ENCODE data around the gene RASGRF2.

RASGRF2 gene

DNA sequence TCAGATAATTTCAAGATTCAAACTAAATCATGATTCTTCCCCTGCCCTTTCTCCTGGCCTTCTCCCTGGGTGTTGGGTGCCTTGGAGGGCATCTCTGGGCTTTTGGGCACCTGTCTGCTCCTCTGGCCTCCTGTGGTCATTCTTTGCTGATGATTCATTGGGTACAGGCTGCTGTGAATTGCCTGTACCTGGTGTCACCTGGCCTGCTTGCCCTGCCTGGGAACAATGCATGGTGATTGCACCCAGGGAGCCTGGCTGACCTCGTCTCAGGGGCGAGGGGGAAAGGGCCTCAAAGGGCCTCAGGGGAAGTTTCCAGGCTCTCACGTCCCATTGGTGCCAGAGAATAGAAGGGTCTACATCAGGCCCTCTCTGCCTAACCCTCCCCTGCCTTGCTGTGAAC lies 252.9 kb downstream of the RASGRF2 start:
- no peak for DNase-seq

DNA sequence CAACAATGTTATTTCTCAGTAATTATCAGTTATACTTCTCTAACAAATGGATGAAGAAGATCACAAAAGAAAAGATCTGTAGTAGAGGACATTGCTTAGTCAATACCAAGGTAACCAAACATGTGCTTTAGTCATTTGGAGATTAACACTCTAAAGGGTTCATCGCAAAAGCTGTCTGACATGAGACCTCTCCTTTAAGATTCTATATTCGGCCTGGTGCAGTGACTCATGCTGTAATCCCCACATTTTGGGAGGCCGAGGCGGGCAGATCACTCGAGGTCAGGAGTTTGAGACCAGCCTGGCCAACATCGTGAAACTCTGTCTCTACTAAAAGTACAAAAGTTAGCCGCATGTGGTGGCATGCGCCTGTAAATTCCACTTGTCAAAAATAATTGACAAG lies 254.7 kb downstream of the RASGRF2 start:
- no peak for DNase-seq

DNA sequence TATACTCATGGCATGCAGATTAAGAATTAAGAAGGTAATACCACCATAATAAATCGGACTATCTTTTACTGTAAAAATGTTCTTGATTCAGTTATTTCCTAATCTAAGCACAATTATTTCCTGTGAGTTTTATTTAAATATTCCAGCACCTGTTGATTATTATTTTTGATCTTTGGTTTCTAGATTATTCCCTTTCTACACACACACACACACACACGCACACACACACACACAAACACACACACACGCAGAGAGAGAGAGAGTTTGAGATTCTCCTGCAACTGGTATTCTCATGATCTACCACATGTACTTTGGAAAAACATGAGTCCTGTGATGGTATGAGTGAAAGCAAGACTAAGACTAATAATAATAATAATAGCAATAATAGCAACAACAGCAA lies 256.0 kb downstream of the RASGRF2 start:
- DNase-seq: no peak

DNA sequence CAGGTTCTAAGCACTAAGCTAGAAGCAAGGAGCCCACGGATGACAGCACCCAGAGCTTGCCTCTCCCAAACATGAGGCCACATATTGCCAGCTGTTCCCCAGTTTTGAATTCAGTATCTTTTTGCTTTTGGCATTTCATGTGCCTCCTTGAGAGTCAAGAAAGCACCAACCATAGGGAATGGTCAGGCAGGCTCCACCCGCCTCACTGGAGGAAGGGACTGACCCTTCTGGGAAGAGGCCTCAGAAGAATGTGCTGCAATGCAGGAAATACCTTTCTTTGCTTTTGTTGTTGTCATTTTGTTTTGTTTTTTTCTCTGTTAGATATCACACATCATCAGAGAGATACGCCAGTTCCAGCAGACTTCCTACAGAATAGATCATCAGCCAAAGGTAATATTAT lies 259.2 kb downstream of the RASGRF2 start:
- DNase-seq: no peak

DNA sequence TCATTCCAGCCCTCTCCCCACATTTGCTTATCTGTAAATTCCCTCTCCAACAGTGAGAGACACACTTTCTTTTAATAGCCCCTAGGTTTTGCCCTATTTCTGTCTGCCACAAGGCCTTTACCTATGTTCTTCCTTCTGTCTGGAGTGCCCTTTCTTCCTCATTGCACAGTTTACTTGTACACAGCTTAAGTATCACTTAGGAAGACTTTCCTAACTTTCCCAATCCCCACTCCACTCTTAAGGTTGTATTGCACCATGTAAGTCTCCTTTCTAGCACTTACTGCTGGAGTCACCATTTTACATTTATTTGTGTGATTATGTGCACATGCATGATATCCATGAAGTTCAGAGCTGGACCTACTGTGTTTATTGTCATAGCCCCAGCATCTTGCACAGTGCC lies 262.1 kb downstream of the RASGRF2 start:
- no peak for DNase-seq

DNA sequence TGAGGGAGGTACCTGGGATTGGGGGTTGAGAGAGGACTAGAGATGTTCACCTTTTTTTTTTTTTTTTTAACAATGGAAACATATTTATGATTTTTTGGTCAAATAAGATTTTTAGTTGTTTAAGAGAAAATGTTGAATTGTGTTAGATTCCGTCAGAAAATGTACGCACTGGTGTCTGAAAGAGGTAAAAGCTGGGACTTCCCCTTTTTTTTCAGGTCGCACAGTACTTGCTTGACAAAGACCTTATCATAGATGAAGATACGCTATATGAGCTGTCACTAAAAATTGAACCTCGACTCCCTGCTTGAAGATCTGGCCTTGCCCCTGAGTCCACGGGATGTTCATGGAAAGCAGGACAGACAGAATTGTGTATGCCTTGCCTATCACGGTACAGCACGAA lies 265.3 kb downstream of the RASGRF2 start:
- DNase-seq: no peak

DNA sequence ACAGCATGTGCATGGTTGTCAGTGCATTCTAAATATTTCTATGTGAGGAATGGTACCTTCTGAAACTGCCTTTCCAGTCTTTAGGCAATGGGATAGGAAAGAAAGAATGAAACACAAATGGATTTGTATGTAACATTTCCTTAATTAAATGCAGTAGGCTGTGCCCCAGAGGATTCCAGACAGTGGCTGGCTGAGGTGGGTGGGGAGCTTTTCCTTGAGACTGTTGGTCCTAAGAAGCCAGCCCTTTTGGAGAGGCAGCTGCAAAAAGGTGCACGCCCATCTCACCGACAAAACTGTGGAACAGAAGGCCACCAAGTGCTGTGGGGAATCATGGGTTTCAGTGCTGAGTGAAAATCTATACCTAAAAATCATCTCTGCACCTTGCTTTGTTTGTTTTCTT lies 266.1 kb downstream of the RASGRF2 start:
- DNase-seq: no peak

DNA sequence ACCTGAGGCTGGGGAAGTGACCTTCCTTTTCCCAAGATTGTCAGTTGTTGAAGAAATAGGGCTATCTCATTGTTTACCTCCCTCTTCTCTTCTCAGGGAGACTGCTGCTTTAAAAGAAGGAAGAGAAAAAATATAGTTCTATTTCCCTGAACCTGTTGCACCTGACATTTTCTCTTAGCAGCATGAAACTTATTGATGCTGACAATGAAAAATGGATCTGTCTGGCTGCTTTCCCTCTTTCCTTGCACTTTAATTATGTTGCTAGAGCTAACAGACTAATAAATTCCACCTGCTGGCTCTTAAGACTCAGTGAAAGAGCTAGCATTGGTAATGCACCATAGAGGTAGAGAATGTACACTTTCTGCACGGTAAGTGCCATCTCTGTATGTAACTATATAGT lies 266.8 kb downstream of the RASGRF2 start:
- no peak for DNase-seq

DNA sequence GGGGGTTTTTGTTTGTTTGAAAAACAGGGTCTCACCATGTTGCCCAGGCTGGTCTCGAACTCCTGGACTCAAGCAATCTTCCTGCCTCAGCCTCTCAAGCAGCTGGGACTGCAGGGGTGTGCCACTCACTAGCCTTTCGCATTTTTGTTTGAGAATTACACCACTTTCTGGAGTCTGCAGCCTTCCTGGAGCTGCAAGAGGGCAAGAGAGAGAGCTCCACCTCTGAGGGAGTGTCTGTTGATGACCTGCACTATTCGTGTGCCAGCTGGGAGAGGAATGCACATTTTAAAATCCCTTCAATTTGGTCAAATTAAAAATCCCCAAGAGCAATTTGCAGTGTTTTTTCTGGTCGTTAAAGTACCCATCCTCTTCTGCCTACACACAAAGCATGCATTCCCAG lies 267.9 kb downstream of the RASGRF2 start:
- DNase-seq: no peak

DNA sequence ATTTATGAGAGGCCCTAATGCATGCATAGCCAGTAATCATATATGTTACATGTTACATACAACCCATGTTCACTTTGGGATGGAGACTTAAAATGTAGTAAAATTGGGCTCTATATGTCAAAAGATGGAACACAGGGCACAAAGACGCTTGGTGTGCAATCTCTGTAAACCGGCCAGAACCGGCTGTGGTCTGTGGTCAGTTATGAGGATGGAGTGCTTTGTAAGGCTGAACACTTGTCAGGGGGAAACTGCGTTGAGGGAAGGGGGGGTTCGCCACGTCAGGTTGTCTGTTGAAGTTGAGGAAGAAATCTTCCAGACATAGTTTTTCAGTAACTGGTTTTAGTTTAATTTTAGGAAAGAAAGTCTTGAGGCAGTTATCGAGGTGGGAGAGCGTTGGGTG lies 270.3 kb downstream of the RASGRF2 start:
- DNase-seq: no peak

DNA sequence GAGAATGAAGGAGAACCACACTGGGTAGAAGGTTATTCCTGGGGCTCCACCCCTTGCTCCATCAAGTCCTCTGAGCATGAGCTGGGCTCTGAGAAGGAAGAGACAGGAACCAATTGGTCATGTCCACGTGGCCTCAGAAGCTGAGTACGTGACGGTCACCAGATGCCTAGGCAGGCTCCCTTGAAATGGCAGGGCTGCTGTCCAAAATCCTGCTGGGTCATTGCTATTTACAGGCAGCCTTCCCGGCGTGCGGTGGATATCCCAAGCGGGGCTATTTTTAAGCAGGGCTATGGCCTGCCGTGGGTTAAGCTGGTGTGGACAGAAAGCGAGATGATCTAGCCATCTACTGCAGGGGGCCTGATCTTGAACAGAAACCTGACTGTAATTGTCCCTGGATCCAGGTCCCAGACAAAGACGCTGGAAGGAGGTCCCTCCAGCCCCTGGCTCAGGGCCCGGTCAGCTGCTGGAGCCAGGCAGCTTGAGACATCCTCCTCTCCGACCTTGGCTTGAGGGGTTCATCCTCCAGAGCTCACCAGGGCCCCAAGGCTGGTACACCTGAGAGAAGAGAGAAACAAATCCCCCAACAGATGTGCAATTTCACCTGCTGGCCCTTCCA lies 272.4 kb downstream of the RASGRF2 start:
- no peak for DNase-seq

DNA sequence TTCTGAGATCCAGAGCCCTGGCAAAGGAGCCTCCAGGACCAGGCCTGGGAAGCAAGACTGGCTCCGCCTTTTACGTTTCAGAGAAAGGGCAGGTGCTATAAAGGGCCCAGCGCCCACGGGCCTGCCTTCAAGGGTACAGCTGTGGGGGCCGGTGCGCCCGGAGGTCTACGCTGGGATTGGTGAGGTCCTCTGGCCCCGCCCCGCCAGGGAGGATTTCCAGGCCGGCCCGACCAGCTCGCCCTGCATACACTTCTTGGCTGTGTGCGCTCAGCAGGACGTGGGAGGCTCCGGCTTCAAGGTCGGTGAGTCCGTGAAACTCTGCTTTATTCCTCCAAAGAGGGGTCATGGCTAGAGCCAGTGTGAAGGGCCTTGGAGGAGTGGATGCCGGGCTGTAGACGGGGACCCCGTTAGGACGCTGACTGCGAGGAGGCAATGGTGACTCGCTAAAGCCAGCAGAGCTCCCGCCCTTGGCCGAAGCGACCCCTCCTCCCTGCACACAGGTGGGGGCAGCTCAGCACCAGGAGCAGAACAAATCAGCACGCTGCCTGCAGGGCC lies 273.0 kb downstream of the RASGRF2 start, which contains the start of gene CKMT2:
TSS of gene CKMT2 (plus strand) at position 243 of the 555 bp plus-strand sequence. CDS start 17,811 bp downstream, outside the sequence.
- no peak for DNase-seq

DNA sequence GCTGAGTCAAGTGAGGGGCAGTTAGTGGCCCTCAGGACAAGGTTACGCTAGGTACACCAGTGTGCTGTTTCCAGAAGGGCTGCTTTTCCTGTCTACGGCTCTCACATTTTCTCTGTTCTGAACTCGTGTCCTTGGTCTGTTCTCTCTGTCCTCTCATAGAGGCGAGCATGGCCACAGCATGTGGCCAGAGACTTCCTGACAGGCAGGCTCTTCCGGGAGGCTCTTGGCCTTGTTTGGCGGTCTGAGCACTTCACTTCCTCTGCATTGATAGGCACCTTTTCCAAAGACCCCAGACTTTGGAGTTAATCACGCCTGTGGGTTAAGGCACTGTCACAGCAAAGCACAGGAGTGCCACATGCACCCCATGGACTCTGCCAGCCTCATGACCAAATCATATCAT lies 274.1 kb downstream of the RASGRF2 start:
- no peak for DNase-seq

DNA sequence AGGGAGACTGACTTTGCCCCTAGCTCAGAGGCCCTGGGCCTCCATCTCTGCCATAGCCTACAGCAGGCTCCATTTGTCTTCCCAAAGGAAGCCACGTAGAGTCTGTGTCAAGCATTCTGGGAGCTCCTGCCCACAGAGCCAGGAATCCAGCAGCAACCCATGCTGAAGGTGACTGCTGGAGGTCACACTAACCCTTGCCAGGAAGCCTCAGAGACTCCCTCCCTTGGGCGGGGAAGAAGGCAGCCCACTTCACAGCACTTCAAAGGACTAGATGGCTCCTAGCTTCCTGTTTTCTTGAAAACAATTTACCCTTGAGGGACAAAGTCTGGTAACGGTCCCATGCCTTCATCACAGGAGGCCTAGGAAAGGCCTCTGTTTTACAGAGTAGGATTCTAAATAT lies 274.6 kb downstream of the RASGRF2 start:
- DNase-seq: no peak

DNA sequence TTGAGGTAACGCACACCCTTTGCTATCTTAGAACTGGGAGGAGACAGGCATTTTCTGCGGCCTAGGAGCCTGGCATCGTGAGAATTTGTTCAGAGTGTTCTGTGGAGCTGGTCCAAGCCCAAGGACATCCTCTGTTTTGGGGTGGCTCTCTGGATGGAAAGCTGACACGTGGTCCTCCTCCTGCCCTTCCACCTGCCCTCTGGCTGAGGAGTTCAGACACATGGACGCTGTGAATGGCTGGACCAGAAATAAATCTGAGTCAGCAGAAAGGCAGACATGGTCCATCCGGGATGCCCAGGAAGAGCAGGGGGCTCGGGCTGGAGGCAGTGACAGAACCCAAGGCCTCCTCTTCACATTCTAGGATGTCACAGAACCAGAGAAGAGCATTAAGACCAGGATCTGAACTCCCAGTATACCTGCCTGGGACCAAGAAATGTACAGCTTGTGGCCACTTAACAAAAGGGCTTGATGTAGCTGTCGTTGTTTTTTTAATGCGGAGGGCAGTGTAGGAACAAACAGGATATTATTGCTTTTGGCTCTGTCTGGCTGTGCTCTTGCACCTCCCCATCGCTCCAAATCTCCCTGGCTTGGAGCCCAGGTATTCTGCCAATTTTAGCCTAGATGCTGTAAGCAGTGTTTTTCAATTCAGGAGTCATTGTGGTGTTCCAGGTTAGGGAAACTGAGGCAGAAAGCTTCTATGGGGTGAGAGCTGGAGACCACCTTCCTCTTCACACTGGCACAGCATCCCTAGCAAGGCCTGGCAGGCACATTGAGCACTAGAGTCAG lies 275.3 kb downstream of the RASGRF2 start:
- no peak for DNase-seq

DNA sequence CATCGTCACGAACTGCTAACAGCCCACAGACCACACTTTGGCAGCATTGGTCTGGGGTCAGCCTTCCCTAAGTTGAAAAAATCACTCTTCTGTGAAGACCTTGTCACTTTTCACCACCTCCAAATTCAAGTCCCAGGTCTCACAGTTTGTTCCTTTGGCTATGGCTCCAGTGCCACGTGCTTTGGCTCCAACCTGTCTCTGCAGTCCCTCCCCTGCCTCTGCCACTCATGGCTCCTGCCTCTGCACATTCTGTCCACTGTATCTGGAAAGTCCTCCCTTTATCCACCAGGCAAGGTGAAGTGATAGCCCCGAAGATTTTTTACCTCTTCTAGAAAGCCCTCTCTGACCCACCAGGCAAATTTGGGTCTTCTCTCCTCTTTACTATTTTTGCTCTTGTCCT lies 278.3 kb downstream of the RASGRF2 start:
- no peak for DNase-seq

DNA sequence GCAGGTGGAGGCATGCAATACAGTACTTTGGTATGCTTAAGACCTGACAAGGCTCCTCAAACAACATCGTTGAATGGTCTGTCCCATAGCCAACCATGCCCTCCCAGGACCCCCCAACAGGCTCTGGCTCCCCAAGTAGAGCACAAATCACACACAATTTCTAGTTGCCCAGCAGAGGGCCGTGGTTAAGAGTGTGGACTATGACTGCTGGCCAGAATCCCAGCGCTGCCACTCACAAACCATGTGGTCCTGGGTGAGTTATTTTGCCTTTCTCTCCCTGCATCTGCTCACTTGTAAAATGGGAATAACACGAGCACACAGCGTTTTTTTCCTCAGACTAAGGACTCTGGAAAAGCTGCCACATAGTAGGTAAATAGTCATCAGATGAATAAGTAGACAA lies 279.4 kb downstream of the RASGRF2 start:
- no peak for DNase-seq

DNA sequence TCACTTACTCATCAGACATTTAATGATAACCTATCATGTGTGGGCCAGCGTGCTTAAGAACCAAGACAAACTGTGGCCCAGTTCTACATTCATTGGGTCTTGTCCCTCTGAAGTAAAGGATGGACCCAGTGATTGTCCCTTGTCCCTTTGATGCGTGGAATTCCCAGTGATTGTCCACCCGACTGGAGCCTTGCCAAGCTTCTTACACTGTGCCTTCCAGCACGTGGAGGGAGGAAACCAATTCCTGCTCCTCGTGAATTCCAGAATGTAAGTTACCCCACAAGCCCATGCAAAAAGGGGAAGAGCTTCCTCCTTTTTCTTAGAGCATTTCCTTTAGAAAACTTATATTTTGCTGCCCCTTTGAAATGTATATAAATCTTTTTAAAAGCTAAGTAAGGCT lies 280.8 kb downstream of the RASGRF2 start:
- no peak for DNase-seq

DNA sequence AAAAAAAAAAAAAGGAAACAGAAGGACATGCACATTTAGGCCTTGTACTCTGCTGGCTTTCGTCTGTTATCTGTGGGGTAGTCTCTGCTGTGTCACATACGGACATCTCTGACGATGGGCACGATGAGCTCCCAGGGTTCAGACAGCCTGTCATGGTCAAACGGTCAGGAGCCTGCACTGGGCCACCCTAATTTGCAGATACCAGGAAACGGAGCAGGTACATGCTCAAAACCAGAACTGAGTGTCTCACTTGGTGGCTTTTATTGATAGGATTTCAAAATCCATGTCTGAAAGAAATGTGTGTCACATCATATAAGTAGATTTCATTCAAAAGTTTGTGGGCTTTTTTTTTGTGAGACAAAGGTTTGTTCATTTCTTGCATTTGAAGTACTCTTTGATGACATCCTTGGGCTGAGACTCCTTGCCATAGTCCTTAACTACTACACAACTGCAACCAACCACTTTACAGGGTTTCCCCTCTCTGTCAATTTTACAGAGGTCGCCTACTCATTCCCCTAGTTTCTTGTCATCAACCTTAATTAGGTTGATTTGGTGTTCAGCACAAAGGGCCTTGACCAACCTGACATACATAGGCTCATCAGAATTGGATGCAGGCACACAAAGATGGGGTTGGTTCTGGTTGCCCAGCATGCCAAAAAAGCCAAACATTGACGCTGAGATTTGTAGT lies 281.9 kb downstream of the RASGRF2 start:
- DNase-seq: no peak

DNA sequence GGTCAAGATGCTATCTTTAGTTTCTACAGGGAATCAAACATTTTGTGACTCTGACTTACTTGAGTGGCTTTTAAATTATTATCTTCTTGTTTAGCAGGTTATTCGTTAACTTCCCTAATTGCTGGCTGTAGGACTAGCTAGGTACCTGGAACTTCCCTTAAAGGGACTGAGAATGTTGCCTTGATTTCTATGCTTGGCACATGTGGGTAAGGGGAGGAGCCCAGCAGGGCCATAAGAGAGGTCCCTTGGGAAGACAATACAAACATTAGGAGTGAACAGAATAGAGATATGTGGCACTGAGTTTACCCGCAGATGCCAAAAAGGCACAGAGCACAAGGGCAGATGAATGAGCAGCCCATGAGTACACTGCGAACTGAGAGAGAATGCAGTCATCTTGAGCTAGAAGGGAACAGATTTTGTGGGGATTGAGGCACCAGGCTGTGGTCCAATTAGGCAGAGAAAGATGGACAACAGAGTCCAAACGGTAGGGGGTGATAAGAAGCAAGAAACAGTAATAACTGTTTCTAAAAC lies 282.8 kb downstream of the RASGRF2 start:
- no peak for DNase-seq

DNA sequence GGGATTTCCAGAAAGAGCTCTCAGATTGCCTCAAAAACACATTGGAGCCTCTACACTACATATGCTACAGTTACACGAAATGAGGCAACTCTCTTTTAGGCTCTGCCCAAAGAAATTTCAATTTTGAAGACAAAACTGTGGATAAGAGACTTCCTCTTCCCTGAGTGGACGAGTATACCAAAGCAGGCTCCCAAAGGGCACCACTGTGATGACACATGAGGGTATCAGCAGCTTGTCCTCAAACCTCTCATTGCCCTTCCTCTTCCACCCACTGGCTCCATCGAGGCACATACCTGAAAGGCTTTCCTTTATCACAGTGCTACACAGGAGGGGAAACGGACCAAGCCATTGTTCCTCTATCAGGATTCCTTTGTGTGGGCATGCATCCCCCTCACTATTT lies 284.3 kb downstream of the RASGRF2 start:
- DNase-seq: no peak

DNA sequence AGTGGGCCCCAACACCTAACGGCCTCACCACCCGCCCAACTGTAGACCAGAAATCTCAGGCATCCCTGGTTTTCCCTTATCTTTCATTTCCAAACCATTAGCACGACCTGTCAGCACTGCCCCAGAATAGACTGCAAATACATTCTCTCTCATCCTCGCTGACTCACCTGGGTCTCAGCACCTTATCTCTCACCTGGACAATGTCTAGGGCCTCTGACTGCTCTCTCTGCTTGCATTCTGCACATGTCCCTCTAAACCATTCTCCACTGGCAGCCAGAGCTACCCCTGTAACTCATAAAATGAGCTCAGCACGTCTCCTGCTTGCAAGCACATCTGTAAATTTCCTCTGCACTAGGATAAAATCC lies 285.7 kb downstream of the RASGRF2 start:
- no peak for DNase-seq

DNA sequence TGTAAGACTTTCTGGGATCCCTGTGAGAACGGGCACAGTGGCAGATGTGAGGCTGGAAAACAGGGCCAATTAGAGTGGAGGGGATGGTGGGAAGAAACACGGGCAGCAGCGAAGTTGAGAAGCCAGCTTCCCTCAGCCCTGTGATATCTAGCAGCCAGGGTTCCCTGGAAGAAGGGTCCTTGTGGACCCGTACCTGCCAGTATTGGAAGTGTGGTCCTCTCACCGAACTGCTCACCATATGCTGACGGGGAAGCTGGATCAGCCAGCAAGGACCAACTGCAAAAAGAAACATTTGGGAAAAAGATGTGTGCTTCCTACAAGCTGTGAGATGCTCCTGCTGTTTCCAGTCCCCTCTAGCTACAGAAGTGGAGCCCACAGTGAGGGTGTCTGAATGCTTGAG lies 286.5 kb downstream of the RASGRF2 start:
- no peak for DNase-seq
